Left kidney (tissue), 2 donors: ENCODE measurements around the gene SBK1. TPM values are rescaled to one million over a fixed set of nuclear protein-coding genes. Genes with fewer than 3 reads are reported as not detected.
"Not testable (repeated sequence)": the region's sequence is repeated elsewhere in the genome, so short reads cannot be mapped to it uniquely, and the experiment has no call there.

Experiments
- DNase-seq: peaks from one replicate; pipeline ENCODE4 v3.0.0-alpha.2; 2013
- polyA plus RNA-seq: library from polyadenylated mRNA; unstranded; fragments of 120-200 nt; gene quantifications from one replicate; pipeline ENCODE4 v1.2.1, GENCODE V29; 2013; ENCODE audit not compliant: insufficient read length

SBK1 gene
- polyA plus RNA-seq, 1 donor, result 16.9 TPM

GRCh38 chr16:28307936-28308335, 15.6 kb downstream of the SBK1 start:
- DNase-seq, result no peak

- DNase-seq, result no peak
Measured at GRCh38 chr16:28308794-28309584, 16.7 kb downstream of the SBK1 start.

- DNase-seq, result no peak
Measured at GRCh38 chr16:28309811-28310311, 17.5 kb downstream of the SBK1 start.

DNA sequence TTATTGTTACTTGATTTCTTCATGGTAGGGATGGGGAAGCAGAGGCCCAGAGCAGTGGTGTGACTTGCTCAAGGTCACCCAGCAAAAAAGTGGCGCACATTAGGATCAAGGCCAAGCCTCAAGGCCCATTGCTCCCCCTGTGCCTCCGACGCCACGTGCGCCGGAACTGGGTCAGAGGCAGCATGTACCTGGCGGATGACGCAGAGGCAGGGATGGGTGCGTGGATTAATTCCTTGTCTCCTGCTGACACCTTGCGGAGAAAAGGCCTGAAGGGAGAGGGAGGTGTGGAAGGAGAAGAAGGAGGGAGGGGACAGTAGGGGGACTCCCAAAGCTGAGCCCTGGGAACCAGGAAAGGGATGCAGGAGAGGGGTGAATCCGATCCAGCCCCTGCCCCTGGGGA, 18.5 kb downstream of the SBK1 start:
- no peak for DNase-seq

- DNase-seq, result no peak
Measured at GRCh38 chr16:28311413-28311812, 19.1 kb downstream of the SBK1 start.

DNA sequence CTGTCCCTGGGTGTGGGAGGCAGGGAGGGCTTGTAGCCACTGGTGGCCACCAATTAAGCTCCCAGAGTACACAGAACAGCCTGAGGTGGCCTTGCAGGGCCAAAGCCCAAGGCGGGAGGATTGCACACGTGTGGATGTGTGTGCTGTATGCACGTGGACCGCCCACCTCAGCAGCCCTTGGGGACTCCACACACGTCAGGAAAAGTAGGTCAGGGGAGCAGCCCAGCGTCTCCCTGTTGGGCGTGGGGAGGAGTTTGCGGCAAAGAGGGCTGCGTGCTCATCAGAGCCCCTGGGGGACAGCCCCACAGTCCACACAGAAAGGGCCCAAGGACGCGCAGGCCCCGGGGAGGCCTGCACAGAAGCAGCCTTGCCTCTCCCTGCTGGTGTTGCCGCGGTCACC, 19.6 kb downstream of the SBK1 start:
- no peak for DNase-seq

DNA sequence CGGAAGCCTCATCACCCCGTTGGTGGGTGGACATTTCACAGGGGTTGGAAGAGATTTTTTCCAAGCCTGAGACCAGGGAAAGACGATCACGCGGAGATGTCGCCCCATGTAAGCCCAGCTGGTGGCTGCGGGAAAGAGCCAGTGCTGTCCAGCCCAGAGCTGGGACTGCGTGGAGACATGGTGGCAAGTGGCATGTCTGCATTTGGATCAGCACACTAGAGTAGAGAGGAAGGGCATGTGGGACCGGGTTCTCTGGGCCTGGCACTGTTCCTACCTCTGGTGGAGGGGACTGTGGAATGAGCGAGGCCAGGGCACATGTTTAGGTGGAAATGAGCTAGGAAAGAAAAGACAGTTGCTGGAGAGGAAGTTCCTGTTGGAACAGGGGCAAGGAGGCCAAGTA, 20.0 kb downstream of the SBK1 start:
- DNase-seq, result no peak

DNA sequence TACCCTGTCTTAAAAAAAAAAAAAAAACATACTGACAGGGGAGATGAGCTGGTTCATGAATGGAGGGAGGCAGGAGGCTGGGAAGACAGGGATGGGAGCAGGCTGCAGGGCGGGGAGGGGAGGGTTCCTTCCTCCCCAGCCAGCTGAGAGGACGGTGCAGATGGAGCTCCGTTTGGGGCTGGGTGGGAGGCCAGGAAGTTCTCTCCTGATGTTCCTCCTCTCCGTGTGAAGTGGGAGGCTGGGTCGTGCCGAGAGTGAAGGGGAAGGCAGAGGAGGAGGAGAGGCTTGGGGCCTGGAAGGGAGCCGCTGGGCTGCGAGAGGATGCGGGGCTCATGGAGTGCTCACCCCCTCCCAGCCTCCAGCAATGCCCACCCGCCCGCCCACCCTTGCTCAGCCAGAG, 21.3 kb downstream of the SBK1 start:
- DNase-seq, result no peak

GRCh38 chr16:28316054-28316453, 23.7 kb downstream of the SBK1 start:
- DNase-seq, result no peak

DNA sequence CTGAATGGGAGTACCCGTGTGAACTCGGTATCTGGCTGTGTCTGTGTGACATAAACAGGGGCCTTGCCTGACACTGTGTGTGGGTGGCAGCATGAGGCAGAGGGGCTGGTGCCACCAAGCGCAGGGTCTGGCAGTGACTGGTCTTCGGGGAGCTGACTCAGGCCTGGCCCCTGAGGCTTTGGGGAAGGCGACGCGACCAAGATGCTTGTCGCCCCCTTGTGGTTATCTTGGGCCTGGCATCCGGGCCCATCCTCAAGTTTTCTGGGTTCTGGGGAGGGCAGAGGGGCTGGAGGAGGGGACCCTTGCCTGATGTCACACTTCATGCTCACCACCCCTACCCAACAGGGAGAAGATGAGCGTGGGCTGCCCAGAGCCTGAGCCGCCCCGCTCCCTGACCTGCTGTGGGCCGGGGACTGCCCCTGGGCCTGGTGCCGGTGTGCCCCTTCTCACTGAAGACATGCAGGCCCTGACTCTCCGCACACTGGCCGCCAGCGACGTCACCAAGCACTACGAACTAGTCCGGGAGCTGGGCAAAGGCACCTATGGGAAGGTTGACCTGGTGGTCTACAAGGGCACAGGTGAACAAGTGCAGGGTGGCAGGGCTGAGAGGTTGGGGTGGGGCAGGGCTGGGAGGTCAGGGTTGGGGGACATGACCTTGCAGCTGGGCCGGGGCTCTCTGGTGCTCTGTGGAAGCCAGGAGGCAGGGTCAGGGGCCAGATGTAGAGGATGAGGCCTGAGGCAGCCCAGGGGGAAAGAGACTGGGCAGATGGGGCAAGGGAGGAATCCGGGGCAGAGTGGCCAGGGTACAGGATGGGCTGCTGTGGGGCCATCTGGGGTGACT, 24.9 kb downstream of the SBK1 start:
- DNase-seq, result no peak

DNA sequence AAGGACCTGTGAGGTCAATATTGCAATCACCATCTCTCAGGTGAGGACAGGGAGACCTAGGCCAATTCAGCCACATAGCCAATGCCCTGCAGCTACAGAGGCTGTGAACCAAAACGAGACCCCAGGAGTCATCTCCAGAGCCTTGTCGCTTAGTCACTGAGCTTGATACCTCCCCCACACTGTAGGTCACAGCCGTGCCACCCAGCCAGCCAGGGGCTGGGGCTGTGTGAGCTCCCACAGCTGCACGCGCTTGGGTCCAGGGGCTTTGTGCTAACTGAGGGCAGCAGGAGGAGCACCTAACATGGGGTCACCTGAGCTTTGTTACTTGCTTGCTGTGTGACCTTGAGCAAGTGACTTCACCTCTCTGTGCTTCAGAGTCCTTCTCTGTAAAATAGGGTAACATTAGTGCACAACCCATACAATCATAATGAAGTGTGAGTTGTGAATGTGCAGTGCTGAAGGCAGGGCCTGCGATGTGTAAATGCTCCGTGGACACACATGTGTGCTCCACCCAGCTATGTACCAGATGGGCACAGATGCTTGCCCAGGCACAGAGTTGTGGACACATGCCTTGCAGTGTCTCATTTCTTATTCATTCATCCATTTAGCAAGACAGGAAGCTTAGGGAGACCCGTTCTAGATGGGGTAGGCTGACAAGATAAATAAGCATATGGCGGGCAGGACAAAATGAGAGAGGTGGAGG, 25.9 kb downstream of the SBK1 start:
- DNase-seq, result no peak

GRCh38 chr16:28319476-28320022, 27.2 kb downstream of the SBK1 start:
- no peak for DNase-seq

GRCh38 chr16:28320023-28320561, 27.8 kb downstream of the SBK1 start:
- DNase-seq, result no peak

GRCh38 chr16:28320741-28321140, 28.4 kb downstream of the SBK1 start:
- DNase-seq, result no peak

DNA sequence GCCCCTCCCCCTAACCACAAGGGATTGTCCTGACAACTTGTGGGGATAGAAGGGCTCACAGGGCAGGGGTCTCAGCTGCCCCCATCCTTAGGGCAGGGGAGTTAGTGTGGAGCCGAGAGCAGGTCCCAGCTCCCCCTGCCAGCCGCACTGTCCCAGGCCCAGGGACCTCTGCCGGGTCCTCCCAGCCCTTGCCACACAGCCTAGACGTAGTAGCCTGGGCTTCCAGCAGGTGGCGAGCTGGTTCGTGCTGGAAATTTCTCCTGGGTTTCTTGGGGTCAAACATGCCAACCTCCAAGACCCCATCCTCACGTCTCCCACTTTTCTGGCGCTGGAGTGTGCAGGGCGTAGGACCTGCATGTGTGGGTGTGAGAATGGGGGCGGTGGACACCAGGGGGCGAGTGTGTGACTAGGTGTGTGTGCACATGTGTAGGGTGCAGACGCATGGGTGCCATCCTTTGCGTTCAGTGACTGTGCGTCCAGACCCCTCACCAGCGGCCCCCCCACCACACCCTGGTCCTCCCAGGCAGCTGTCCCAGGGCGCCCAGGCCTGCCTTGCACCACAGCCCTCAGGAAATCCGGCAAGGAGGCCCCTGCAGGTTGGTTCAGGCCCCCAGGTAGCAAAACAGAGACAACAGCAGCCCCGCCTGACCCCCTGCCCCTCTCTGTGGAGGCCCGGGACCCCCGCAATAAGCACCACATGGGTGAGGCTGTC, 29.5 kb downstream of the SBK1 start:
- no peak for DNase-seq

- no peak for DNase-seq
Measured at GRCh38 chr16:28324235-28324886, 32.0 kb downstream of the SBK1 start.

DNA sequence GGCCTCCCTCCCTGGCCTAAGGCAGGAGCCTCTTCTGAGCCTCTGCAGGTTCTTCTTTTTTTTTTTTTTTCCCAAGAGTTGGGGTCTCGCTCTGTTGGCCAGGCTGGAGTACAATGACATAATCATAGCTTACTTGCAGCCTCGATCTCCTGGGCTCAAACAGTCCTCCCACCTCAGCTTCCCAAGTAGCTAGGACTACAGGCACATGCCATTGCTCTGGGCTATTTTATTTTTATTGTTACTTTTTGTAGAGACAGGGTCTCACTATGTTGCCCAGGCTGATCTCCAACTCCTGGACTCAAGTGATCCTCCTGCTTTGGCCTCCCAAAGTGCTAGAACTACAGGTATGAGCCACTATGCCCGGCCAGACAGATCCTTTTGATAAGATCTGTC, 32.6 kb downstream of the SBK1 start:
- DNase-seq, result no peak

GRCh38 chr16:28326881-28327610, 34.7 kb downstream of the SBK1 start:
- DNase-seq, result no peak

DNA sequence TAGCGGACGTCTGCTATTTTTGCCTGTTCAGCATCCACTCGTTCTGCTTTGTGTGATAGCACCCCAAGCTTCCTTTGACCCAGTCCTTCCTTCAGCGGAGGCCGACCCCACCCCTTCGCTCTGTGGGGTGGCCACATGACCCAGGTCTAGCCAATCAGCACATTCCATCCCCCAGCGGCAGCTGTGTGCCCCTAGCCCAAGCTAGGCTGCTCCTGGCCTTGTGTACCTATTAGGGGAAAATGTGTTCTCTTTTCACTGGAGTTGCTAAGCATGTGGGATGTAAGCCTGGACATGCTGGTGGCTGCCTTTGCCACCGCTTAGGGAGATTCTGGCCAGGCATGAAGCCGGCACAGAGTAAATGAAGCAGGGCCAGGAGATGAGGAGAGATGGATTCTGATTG, 37.9 kb downstream of the SBK1 start:
- DNase-seq, result not testable (repeated sequence)

- DNase-seq, result not testable (repeated sequence)
Measured at GRCh38 chr16:28330981-28331380, 38.7 kb downstream of the SBK1 start.
